Renal cortex interstitium (tissue), 11 donors: ENCODE data around the gene CLDN34. TPM values are rescaled to one million over a fixed set of nuclear protein-coding genes. Genes with fewer than 3 reads are reported as not detected.

Source experiments
- DNase-seq, 11 donors: peaks; one replicate each; pipeline ENCODE4 v3.0.0-alpha.2; 2013; ENCODE audit warnings: low read depth in 9 of 11, low spot score in 4 of 11; ENCODE audit errors: extremely low read depth in 1 of 11
- polyA plus RNA-seq, 3 donors: library from polyadenylated mRNA; unstranded; fragments of 120-200 nt; gene quantifications; one replicate each; pipeline ENCODE4 v1.2.1, GENCODE V29; 2013; ENCODE audit not compliant: insufficient read length in 3 of 3

Gene CLDN34
- polyA plus RNA-seq, 3 donors, result 0.15 to 0.25 TPM; not detected in 1

DNA sequence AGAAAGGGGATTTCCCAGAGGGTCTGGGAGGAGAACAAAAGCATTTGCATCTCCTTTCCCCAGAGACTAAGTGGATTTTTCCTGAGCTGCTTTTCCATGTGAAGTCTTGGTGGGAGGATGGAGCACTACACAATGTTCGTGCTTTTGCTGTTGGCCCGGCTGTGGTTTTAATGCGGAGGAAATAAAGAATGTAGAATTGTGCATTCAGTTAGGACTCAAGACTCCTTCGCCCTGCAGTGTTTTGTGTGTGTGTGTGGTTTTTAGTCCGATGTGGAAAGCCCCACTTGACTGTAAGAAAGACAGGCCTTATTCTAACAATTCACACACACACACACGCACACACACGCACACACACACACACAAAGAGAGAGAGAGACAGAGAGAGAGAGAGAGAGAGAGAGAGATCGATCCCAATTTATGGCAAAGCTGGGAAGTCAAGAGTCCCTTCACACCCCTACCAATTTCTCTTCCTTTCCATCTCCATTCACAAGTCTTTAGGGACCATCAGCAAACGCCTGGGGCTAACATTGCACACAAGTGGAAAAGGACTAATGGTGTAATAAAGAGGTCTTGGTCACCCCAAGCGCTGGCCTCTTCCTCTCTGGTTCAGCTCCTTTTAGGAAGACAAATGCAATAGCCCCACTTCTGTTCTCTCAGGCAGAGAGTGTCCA, 44.2 kb downstream of the CLDN34 start:
- no peak for DNase-seq

DNA sequence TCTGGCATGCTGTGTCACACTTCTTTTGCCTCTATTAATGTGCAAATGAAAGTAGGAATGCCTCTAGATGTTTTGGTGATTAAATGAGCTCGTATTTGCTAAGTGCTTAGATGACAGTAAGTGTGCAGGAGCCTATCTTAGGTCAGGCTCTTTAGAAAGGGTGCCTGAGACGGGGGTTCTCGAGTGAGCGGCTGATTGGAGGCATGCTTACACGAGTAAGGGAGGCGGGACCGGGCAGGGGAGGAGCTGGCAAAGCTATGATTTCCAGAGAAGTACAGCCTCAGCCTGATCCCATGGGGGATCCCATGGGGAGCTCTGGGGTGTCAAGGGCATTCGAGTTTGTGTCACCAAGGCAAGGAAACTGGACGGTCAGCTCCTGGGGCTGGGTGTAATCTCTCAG, 44.8 kb downstream of the CLDN34 start:
- DNase-seq, result no peak

DNA sequence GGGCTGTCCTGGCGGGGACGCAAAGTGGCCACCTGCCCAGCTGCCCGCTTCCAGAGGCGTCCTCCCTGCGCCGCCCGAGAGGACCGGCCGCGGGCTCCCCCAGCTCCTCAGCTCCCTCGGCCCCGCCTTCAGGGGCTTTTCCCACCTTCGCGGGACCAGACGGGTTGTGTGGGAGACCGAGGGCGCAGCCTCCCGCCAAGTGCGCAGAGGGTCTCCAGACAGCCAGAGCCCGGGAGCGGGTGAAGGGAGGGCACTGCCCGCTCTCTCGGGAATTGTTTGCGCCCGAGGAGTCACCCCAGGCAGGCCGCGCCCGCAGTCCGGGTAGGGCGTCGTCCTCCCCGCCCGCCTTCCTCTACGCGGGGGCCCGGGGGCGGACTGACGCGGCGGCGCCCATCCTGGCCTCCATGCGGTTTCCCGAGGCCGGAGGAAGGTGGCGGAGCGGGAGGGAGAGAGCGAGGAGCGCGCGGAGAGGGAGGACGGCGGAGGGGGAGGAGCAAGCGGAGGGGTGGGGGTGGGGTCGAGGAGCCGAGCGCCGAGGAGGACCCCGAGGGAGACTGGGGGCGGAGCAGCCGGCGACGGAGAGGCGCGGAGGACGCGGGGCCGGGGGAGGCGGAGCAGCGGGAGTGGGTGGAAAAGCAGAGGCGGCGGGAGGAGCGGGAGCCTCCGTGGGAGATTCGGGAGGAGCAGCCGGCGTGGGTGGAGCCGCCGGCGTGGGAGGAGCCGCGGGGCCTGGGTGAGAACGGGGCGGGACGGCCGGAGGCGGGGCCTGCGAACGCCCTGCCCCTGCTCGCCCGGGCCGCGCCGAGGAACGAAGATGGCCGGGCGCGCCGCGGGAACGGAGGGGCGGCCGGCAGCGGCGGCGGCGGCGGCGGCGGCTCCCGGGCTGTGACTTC, 47.5 kb downstream of the CLDN34 start:
- DNase-seq, result peak in 8 of 11 donors; percentile 64 to 80 (median 74)

DNA sequence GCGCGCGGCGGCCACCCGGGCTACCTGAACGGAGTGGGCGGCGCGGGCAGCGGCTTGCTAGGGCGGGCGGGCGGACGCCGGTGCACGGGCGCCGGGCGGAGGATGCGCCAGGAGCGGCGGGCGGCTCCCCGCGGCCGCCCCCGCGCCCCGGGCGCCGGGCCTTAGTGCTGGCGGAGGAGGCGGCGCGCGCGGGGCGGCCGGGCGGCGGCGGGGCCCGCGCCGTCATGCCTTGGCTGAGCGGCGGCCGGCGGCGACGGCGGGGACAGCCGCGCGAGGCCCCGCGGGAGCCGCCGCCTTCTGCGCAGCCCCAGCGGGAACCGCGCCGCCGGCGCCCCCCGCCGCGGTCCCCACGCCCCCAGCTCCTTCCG, 48.2 kb downstream of the CLDN34 start:
- DNase-seq, result no peak

DNA sequence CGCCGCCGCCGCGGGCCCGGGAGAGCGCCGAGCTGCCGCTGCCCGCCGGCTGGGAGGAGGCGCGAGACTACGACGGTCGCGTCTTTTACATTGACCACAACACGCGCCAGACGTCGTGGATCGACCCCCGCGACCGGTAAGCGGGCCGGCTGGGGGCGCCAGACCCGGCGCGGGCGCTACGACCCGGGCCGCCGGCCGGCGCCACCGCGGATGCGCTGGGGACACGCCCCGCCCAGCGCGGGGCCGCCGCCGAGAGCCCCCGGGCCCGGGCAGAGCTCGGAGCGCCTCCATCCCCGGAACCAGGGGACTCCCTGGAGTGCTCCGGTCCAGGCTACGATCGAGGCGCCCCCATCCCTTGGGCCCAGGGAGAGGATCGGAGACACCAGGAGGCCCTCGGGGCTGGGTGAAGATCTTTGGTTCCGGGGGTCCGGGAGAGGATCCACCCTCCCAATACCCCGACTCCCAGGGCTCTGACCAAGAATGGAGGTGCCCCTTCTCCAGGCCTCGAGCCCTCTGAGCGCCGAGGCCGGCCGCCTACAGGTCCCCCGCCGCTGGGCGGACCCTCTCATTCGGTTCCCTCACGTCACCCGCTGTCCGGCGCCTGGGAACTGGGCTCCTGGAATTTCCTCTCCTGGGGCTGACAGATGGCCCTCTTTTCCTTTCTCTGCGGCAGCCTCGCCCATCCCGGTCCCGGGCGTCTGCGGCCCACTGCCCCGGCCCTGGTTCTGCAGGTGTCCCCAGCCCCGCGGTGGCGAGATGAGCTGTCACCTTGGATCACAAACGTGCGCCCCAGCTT, 48.8 kb downstream of the CLDN34 start:
- DNase-seq, result no peak

DNA sequence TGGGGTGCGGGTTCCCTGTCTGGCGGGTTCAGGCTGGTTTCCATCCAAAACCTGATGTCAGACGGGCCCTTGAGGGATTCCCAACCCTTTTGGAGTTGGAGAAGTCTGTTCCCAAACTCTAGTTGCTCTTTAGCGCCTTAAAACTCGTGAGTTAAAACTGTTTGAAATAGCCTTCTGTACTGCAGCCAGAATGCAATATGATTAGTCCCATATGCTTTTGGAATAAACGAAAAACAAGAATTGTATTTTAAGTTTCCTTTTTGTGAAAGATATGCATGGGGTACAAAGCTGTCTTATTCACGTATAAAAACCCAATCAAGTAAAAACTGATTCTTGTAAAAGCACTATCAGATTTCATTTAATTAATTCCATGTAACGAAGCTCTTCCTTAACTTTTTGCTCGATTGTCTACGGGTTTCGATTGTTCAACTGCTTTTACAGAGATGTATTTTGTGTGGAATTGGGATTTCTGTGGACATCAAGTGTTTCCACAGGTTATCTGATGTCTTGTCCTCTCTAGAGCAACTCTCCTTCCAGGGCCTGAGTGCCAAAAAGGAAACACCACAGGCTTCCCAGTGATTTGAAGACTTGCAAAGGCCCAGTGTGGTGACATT, 49.5 kb downstream of the CLDN34 start:
- DNase-seq, result peak in 1 of 11 donors; percentile 15

DNA sequence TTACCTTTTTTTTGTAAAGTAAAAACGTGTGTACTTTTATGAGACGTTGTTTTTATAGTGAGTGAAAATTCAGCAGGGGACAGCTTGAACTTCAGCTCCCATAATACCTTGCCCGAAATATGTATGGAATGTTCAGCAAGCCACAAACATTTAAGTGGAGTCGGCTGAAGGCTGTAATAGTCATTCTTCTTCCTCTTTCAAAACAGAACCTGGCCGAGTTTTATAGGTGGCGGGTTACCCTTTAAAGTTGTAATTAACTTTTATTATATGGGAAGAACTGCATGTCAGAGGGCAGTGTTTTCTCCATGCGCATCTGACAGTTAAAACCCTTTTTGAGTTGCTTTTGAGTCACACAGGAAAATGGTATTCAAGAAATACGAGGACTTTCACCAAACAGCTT, 50.7 kb downstream of the CLDN34 start:
- peak in 1 of 11 donors; percentile 25 for DNase-seq

Other genes starting within 250 kb of the CLDN34 start
- 10 to 100 TPM; 11.2 to 14.5 (median 11.9) TPM for gene GPR143, start 201.5 kb upstream of the CLDN34 start, polyA plus RNA-seq
- gene SHROOM2, start 180.9 kb upstream of the CLDN34 start, polyA plus RNA-seq, result 10 to 100 TPM; 19.1 to 21.8 (median 19.2) TPM
- gene CLCN4, start 189.6 kb downstream of the CLDN34 start, polyA plus RNA-seq, result 1 to 10 TPM; 4.5 to 4.9 (median 4.6) TPM